Measurements from ENCODE around the gene B2M. TPM values are rescaled to one million over a fixed set of nuclear protein-coding genes. Genes with fewer than 3 reads are reported as not detected.

Gene B2M
- total and polyA plus RNA-seq, 10 of the 15 experiments (the other 5 are each of a cell fraction or from before 2014, with no cell fraction given): 2,901 to 22,794 (median 8,374) TPM

- TF ChIP-seq SUZ12 (IDR thresholded peaks at IDR 0.05; ENCODE audit: unreplicated experiment) (no peak), GATAD2B (conservative IDR thresholded peaks at IDR 0.05; ENCODE audit: low read depth) (0 out of 2 replicates have a peak, but pooled peaks have one; percentile 48), LARP7 (IDR thresholded peaks at IDR 0.05) (no peak), STAT1 (conservative IDR thresholded peaks at IDR 0.05) (no peak), CREB1 (IDR thresholded peaks at IDR 0.05; ENCODE audit: low read depth) (peak; percentile 99), DPF2 (IDR thresholded peaks at IDR 0.05) (peak; percentile 45; the same call in 1 of the 2 replicates), POLR2A (IDR thresholded peaks at IDR 0.05; ENCODE audit: low read depth, low read length) (peak; percentile 98), HDAC2 (IDR thresholded peaks at IDR 0.05) (no peak), TAF1 (IDR thresholded peaks at IDR 0.05; ENCODE audit: borderline replicate concordance, low read depth, low read length) (peak; percentile 98), NFIC (IDR thresholded peaks at IDR 0.05; ENCODE audit: low read depth, low read length) (peak; percentile 30; the same call in 1 of the 2 replicates), POLR2AphosphoS2 (IDR thresholded peaks at IDR 0.05; ENCODE audit: low read depth, low read length) (peak; percentile 100), RELA (IDR thresholded peaks at IDR 0.05; ENCODE audit: borderline replicate concordance, partially characterized antibody) (peak; percentile 99), CEBPB (IDR thresholded peaks at IDR 0.05; ENCODE audit: borderline replicate concordance in 1 of 2, low read depth in 2 of 2, low read length in 2 of 2) (peak in 1 of 2 experiments; percentile 97; a peak in 1 of 4 replicates), SMAD1 (IDR thresholded peaks at IDR 0.05; ENCODE audit: low read depth, partially characterized antibody) (peak; percentile 99), SP1 (IDR thresholded peaks at IDR 0.05; ENCODE audit: low read depth, low read length) (peak; percentile 94), ZNF384 (IDR thresholded peaks at IDR 0.05; ENCODE audit: borderline replicate concordance, low read depth, low read length) (no peak), SUPT20H (IDR thresholded peaks at IDR 0.05; ENCODE audit: borderline replicate concordance, control insufficient read depth, low read depth, low read length) (no peak), KLF5 (IDR thresholded peaks at IDR 0.05; ENCODE audit: partially characterized antibody) (peak; percentile 78)
- TF ChIP-seq, protein P1, sequence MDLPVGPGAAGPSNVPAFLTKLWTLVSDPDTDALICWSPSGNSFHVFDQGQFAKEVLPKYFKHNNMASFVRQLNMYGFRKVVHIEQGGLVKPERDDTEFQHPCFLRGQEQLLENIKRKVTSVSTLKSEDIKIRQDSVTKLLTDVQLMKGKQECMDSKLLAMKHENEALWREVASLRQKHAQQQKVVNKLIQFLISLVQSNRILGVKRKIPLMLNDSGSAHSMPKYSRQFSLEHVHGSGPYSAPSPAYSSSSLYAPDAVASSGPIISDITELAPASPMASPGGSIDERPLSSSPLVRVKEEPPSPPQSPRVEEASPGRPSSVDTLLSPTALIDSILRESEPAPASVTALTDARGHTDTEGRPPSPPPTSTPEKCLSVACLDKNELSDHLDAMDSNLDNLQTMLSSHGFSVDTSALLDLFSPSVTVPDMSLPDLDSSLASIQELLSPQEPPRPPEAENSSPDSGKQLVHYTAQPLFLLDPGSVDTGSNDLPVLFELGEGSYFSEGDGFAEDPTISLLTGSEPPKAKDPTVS (IDR thresholded peaks at IDR 0.05; ENCODE audit: low read depth, low read length): 0 out of 2 replicates have a peak, but pooled peaks have one; percentile 29
- TF ChIP-seq, protein P2, sequence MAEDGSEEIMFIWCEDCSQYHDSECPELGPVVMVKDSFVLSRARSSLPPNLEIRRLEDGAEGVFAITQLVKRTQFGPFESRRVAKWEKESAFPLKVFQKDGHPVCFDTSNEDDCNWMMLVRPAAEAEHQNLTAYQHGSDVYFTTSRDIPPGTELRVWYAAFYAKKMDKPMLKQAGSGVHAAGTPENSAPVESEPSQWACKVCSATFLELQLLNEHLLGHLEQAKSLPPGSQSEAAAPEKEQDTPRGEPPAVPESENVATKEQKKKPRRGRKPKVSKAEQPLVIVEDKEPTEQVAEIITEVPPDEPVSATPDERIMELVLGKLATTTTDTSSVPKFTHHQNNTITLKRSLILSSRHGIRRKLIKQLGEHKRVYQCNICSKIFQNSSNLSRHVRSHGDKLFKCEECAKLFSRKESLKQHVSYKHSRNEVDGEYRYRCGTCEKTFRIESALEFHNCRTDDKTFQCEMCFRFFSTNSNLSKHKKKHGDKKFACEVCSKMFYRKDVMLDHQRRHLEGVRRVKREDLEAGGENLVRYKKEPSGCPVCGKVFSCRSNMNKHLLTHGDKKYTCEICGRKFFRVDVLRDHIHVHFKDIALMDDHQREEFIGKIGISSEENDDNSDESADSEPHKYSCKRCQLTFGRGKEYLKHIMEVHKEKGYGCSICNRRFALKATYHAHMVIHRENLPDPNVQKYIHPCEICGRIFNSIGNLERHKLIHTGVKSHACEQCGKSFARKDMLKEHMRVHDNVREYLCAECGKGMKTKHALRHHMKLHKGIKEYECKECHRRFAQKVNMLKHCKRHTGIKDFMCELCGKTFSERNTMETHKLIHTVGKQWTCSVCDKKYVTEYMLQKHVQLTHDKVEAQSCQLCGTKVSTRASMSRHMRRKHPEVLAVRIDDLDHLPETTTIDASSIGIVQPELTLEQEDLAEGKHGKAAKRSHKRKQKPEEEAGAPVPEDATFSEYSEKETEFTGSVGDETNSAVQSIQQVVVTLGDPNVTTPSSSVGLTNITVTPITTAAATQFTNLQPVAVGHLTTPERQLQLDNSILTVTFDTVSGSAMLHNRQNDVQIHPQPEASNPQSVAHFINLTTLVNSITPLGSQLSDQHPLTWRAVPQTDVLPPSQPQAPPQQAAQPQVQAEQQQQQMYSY (CRISPR knock-in tag; IDR thresholded peaks at IDR 0.05): no peak
- TF ChIP-seq, protein P3, sequence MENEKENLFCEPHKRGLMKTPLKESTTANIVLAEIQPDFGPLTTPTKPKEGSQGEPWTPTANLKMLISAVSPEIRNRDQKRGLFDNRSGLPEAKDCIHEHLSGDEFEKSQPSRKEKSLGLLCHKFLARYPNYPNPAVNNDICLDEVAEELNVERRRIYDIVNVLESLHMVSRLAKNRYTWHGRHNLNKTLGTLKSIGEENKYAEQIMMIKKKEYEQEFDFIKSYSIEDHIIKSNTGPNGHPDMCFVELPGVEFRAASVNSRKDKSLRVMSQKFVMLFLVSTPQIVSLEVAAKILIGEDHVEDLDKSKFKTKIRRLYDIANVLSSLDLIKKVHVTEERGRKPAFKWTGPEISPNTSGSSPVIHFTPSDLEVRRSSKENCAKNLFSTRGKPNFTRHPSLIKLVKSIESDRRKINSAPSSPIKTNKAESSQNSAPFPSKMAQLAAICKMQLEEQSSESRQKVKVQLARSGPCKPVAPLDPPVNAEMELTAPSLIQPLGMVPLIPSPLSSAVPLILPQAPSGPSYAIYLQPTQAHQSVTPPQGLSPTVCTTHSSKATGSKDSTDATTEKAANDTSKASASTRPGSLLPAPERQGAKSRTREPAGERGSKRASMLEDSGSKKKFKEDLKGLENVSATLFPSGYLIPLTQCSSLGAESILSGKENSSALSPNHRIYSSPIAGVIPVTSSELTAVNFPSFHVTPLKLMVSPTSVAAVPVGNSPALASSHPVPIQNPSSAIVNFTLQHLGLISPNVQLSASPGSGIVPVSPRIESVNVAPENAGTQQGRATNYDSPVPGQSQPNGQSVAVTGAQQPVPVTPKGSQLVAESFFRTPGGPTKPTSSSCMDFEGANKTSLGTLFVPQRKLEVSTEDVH (IDR thresholded peaks at IDR 0.05; ENCODE audit: low read depth, partially characterized antibody): no peak
- TF ChIP-seq, protein P4, sequence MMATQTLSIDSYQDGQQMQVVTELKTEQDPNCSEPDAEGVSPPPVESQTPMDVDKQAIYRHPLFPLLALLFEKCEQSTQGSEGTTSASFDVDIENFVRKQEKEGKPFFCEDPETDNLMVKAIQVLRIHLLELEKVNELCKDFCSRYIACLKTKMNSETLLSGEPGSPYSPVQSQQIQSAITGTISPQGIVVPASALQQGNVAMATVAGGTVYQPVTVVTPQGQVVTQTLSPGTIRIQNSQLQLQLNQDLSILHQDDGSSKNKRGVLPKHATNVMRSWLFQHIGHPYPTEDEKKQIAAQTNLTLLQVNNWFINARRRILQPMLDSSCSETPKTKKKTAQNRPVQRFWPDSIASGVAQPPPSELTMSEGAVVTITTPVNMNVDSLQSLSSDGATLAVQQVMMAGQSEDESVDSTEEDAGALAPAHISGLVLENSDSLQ (IDR thresholded peaks at IDR 0.05): peak; percentile 54; the same call in 1 of the 2 replicates
Observed at GRCh38 chr15:44711096-44711742, at the start of gene B2M, which contains the start of gene PATL2 (continued).
